Measurements from ENCODE around the gene SLC25A20.

The SLC25A20 gene

GRCh38 chr3:48926425-48927392 lies 28.0 kb upstream of the SLC25A20 start:
- Histone ChIP-seq H3K36me3 (ENCODE audit: insufficient read depth, low read length) (peaks cover 96% of the 10 kb centered on the region), H3K27ac (ENCODE audit: low read depth, low read length, poor library complexity, severe bottlenecking) (no peak overlapping the region), H4K20me1 (ENCODE audit: insufficient read depth, low read length) (no peaks in the 10 kb centered on the region), H3K4me2 (ENCODE audit: low read length) (no peak overlapping the region), H3K79me2 (ENCODE audit: insufficient read depth, low read length) (peaks cover 80% of the 10 kb centered on the region), H3K9me2 (ENCODE audit: low read depth, low read length) (no peaks in the 10 kb centered on the region), H3K27me3 (ENCODE audit: insufficient read depth, low read length) (no peaks in the 10 kb centered on the region), H3K4me3 (ENCODE audit: low read depth, low read length, poor library complexity, severe bottlenecking) (no peak overlapping the region), H3K9ac (ENCODE audit: low read length) (no peak overlapping the region), H3K4me1 (ENCODE audit: insufficient read depth, low read length, severe bottlenecking) (peaks cover 27% of the 10 kb centered on the region), H3K9me3 (ENCODE audit: low read length) (no peaks in the 10 kb centered on the region), H2AFZ (ENCODE audit: low read length) (no peak overlapping the region), H3F3A (ENCODE audit: insufficient read depth, low read length) (no peaks in the 10 kb centered on the region)
- no peak for TF ChIP-seq EZH2 (IDR thresholded peaks at IDR 0.05; ENCODE audit: borderline replicate concordance, low read length)
- TF ChIP-seq CTCF (IDR thresholded peaks at IDR 0.05; ENCODE audit: low read length): no peak

- Histone ChIP-seq H3K4me3 (ENCODE audit: low read depth, low read length, poor library complexity, severe bottlenecking) (peak overlapping the region; percentile 86), H3K27me3 (ENCODE audit: insufficient read depth, low read length) (no peaks in the 10 kb centered on the region), H3K27ac (ENCODE audit: low read depth, low read length, poor library complexity, severe bottlenecking) (peak overlapping the region; percentile 94), H3K9ac (ENCODE audit: low read length) (peak overlapping the region; percentile 76), H3K9me3 (ENCODE audit: low read length) (no peaks in the 10 kb centered on the region), H3F3A (ENCODE audit: insufficient read depth, low read length) (no peaks in the 10 kb centered on the region), H3K9me2 (ENCODE audit: low read depth, low read length) (no peaks in the 10 kb centered on the region), H3K4me2 (ENCODE audit: low read length) (peak overlapping the region; percentile 84), H4K20me1 (ENCODE audit: insufficient read depth, low read length) (no peaks in the 10 kb centered on the region), H3K36me3 (ENCODE audit: insufficient read depth, low read length) (peaks cover 28% of the 10 kb centered on the region), H2AFZ (ENCODE audit: low read length) (no peak overlapping the region), H3K79me2 (ENCODE audit: insufficient read depth, low read length) (peaks cover 39% of the 10 kb centered on the region), H3K4me1 (ENCODE audit: insufficient read depth, low read length, severe bottlenecking) (peaks cover 16% of the 10 kb centered on the region)
- TF ChIP-seq EZH2 (IDR thresholded peaks at IDR 0.05; ENCODE audit: borderline replicate concordance, low read length): no peak
- TF ChIP-seq CTCF (IDR thresholded peaks at IDR 0.05; ENCODE audit: low read length): no peak
Observed at GRCh38 chr3:48919215-48920138, 20.8 kb upstream of the SLC25A20 start.

GRCh38 chr3:48918388-48919214 lies 19.9 kb upstream of the SLC25A20 start, which contains the start of gene ARIH2:
ARIH2 (plus strand) TSS chr3:48918842; CDS start chr3:48927559, 8,717 bp downstream.
- peaks cover 21% of the 10 kb centered on the region for H3K36me3 ChIP-seq (ENCODE audit: insufficient read depth, low read length)
- no peaks in the 10 kb centered on the region for H3K27me3 ChIP-seq (ENCODE audit: insufficient read depth, low read length)
- H3K9ac ChIP-seq (ENCODE audit: low read length): peak within 1 kb of the TSS; percentile 76
- no peaks in the 10 kb centered on the region for H4K20me1 ChIP-seq (ENCODE audit: insufficient read depth, low read length)
- no peaks in the 10 kb centered on the region for H3K9me2 ChIP-seq (ENCODE audit: low read depth, low read length)
- H3K27ac ChIP-seq (ENCODE audit: low read depth, low read length, poor library complexity, severe bottlenecking): peak within 1 kb of the TSS; percentile 94
- peak within 1 kb of the TSS; percentile 84 for H3K4me2 ChIP-seq (ENCODE audit: low read length)
- peaks cover 35% of the 10 kb centered on the region for H3K79me2 ChIP-seq (ENCODE audit: insufficient read depth, low read length)
- TF ChIP-seq EZH2 (IDR thresholded peaks at IDR 0.05; ENCODE audit: borderline replicate concordance, low read length) (no peak), CTCF (IDR thresholded peaks at IDR 0.05; ENCODE audit: low read length) (peak; percentile 29; the same call in 1 of the 2 replicates)
- H3K9me3 ChIP-seq (ENCODE audit: low read length): no peaks in the 10 kb centered on the region
- H3K4me3 ChIP-seq (ENCODE audit: low read depth, low read length, poor library complexity, severe bottlenecking): peak within 1 kb of the TSS; percentile 86
- peaks cover 16% of the 10 kb centered on the region for H3K4me1 ChIP-seq (ENCODE audit: insufficient read depth, low read length, severe bottlenecking)
- H3F3A ChIP-seq (ENCODE audit: insufficient read depth, low read length): no peaks in the 10 kb centered on the region
- H2AFZ ChIP-seq (ENCODE audit: low read length): no peak within 1 kb of the TSS; the same call in 1 of the 2 replicates

Measured in OCI-LY1 (cell line).